GM19351 (cell line): ENCODE measurements around the gene UNCX.
"Not testable (repeated sequence)": the region's sequence is repeated elsewhere in the genome, so short reads cannot be mapped to it uniquely, and the experiment has no call there.

Experiments
- ATAC-seq: cut with Tn5 transposase; IDR thresholded peaks from one replicate; pipeline ENCODE4 v1.9.1; 2021; ENCODE audit warnings: mild to moderate bottlenecking, moderate library complexity; ENCODE audit not compliant: unreplicated experiment

Gene UNCX

GRCh38 chr7:1255080-1255816, 22.6 kb downstream of the UNCX start:
- no peak for ATAC-seq

DNA sequence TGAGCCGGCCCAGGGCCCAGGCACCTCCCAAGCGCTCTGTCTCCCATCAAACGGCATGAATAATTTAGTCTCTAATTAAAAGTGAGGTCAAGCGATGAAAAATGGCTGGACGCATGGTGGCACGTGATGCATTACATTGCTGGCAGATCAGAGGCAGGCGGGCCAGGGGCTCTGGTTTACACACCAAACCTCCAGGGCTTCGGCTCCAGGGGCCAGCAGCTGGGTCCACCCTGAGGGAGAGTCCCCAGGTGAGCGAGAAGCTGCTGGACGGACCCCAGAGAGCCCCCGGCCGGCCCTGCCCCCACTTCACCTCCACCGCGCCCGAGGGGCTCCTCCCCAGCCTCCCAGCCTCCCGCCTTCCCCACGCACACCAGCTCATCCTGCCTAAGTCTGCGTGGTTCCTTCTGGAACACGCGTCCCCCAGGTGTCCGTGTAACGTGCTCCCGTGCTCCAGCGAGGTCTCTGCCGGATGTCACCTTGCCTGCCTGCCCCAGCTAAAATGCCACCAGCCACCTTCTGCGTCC, 23.2 kb downstream of the UNCX start:
- no peak for ATAC-seq

DNA sequence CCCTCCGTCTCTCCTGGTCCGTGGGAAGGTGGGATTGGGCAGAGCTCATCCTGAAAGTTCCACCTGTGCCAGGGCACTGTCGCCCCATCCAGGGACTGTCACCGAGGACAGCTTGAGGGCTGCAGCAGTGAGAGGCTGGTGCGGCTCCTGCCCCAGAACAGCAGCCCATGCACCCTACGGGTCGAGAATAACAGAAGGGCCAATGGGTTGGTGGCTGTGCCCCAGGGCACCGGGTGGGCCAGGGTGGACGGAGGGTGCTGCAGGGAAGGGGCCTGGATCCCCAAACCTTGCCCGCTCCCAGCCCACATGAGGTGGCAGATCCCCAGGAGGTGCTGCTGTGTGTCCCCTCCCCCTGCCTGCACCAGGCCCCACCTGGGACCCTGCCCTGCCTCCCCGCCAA, 23.9 kb downstream of the UNCX start:
- ATAC-seq: no peak

DNA sequence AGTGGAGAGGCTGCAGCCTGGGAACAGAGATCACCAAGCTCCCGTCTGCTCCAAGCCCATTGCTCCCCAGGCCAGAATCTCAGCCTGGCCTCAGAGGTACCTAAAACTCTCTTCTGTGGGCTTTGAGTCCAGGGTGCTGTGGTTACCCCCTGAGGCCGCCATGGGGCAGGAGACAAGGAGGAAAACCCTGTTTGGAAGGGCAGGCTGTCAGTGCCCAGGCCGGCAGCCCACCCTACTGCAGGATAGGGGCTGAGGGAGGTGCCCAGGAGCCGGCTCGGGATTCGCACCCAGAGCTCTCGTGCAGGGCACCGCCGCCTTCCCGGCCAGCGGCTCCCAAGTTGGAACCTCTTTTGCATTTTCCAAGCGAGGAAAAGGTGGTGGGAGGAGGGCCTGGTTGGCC, 24.5 kb downstream of the UNCX start:
- ATAC-seq: no peak

- ATAC-seq: no peak
Observed at GRCh38 chr7:1257863-1258262, 25.2 kb downstream of the UNCX start.

GRCh38 chr7:1259621-1260243, 27.1 kb downstream of the UNCX start:
- ATAC-seq: no peak

GRCh38 chr7:1260244-1260635, 27.6 kb downstream of the UNCX start:
- ATAC-seq: no peak

GRCh38 chr7:1261036-1261435, 28.4 kb downstream of the UNCX start:
- ATAC-seq: not testable (repeated sequence)

GRCh38 chr7:1262441-1262840, 29.8 kb downstream of the UNCX start:
- no peak for ATAC-seq

- no peak for ATAC-seq
Observed at GRCh38 chr7:1263391-1263951, 30.8 kb downstream of the UNCX start.

GRCh38 chr7:1264345-1265280, 31.9 kb downstream of the UNCX start:
- no peak for ATAC-seq

DNA sequence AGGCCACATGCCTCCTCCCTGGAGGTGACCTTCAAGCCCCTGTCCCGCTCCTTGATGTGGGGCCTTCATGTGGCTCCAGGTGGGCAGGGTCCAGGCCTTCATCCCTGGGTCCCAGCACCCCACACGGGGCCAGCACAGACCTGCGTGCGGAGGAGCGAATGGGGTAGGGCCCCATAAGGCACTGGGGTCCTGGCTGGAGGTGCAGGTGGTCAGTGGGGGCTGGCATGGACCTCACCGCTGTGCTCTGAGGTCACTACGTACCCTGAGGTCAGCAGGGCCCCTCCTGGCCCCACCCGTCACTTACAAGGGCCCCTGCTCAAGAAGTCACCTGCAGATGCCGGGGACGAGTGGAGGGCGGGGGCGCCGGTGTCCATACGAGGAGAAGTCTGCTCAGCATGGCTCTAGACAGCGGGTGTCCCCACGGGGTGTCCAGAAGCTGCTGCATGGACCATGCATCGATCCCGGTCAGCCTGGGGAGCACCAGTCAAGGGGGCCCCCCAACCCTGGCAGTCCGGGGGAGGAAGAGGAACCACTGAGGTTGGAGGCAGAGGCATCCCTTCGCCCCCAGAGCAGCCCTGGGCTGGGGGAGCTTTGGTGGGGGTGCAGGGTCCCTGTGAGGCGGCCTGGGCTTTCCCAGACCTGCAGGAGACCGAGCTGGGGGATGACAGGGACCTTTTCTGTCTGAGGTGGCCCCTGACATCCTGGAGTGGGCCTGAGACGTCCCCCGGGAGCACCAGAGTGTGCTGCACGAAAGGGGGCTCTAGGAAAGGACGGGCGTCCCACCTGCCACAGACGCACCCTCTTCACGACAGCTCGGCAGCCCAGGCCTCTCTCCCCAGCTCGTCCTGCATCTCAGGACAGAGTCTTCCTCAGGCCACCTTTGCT, 34.6 kb downstream of the UNCX start:
- no peak for ATAC-seq

DNA sequence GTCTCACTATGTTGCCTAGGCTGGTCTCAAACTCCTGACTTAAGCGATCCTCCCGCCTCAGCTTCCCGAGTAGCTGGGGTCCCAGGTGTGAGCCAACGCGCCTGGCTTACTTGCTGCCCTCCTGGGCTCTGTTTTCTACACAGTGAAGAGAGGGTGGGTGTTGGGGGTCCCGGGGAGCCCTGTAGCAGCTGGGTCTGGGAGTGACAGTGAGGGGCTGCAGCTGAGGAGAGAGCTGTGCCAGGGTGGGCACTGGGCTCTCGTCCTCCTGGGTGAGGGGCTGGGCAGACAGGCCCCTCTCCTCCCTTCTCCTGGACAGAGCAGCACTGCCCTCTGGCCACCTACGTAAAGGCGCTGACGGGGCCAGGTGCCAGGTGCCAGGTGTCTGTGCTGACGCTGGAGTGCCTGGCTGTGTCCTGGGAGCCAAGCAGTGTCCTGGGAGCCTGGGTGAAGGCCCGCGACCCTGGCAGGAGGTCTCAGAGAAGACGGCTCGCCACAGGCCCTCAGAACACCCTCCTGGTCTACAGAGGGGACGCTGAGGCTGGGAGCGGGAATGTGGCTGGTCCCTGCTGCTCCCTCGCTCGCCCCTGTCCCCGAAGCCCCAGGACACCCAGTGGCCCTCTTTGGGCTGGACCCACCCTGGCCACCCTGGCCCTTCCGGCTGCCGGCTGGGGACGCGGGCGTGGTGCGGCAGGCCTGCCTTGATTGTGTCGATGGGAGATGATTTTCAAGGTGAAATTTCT, 35.6 kb downstream of the UNCX start:
- ATAC-seq: no peak

- ATAC-seq: no peak
Observed at GRCh38 chr7:1268866-1269265, 36.2 kb downstream of the UNCX start.

DNA sequence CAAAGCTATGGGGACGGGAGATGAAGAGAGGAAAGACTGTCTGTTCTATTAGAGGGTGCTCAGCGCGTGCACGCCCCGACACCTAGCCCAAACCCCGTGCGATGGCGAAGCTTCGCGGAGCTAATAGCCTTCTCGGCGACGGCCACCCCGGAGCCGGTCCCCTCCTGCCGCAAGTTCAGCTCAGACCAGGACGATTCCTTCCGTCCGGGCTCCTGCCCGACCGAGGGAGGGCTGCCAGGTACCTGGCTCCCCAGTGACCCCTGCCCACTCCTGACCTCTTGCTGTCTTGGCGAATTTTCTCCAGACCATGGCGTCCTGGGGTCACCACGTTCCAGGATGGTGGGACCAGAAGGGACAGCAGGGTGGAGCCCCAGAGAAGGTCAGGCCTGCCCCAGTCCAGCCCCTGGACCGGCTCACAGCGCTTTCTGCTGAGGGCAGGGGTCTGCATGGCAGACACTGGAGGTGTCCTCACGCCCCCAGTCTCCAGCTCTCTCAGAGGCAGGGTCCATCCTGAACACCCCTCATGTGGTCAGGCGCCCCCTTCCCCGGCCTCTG, 36.7 kb downstream of the UNCX start:
- ATAC-seq: no peak

GRCh38 chr7:1270181-1270580, 37.5 kb downstream of the UNCX start:
- ATAC-seq: no peak

DNA sequence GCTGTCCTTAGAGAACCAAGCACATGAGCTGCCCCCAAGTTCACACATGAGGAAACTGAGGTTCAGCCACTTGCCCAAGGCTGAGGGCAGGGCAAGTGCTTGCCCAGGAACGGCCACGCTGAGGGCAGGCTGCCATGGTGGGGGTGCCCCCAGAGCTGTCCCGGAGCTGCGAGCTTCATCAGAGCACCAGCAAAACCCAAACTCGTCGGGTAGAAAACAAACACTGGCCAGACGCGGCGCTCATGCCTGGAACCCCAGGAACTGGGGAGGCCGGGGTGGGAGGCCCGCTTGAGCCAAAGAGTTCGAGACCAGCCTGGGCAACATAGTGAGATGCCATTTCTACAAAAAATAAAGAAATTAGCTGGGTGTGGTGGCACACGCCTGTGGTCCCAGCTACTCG, 38.4 kb downstream of the UNCX start:
- ATAC-seq: no peak

- ATAC-seq: no peak
Observed at GRCh38 chr7:1271656-1272055, 39.0 kb downstream of the UNCX start.

DNA sequence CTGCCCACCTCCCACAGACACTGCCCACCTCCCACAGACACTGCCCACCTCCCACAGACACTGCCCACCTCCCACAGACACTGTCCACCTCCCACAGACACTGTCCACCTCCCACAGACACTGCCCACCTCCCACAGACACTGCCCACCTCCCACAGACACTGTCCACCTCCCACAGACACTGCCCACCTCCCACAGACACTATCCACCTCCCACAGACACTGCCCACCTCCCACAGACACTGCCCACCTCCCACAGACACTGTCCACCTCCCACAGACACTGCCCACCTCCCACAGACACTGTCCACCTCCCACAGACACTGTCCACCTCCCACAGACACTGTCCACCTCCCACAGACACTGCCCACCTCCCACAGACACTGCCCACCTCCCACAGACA, 39.5 kb downstream of the UNCX start:
- ATAC-seq: not testable (repeated sequence)
